ENCODE results near the gene WDR55.
"Not testable (repeated sequence)": the region's sequence is repeated elsewhere in the genome, so short reads cannot be mapped to it uniquely, and the experiment has no call there.

Gene WDR55

GRCh38 chr5:140658870-140659269 lies 5.8 kb upstream of the WDR55 start:
- no peaks in the 10 kb centered on the region for H3K27me3 ChIP-seq (ENCODE audit: control insufficient read depth in 1 of 2, insufficient read depth in 2 of 2, low read length in 2 of 2)
- peaks cover 4% of the 10 kb centered on the region for H3K4me1 ChIP-seq (ENCODE audit: control insufficient read depth, insufficient read depth, low read length)
- no peak overlapping the region for H3K27ac ChIP-seq (ENCODE audit: low read length)
- no peaks in the 10 kb centered on the region for H3K9me3 ChIP-seq (ENCODE audit: control insufficient read depth in 2 of 2, low read length in 2 of 2)
- H3K9ac ChIP-seq (ENCODE audit: low read length in 2 of 2): no peak overlapping the region
- H3K36me3 ChIP-seq (ENCODE audit: control insufficient read depth in 2 of 2, insufficient read depth in 2 of 2, low read length in 2 of 2): peaks cover 65 to 80% of the 10 kb centered on the region in 2 donors
- H3K4me3 ChIP-seq (ENCODE audit: low read length in 2 of 2): no peak overlapping the region

- H3K4me3 ChIP-seq (ENCODE audit: low read length in 2 of 2); H3K27me3 ChIP-seq (ENCODE audit: control insufficient read depth in 1 of 2, insufficient read depth in 2 of 2, low read length in 2 of 2); H3K9me3 ChIP-seq (ENCODE audit: control insufficient read depth in 2 of 2, low read length in 2 of 2); H3K27ac ChIP-seq (ENCODE audit: low read length); H3K9ac ChIP-seq (ENCODE audit: low read length in 2 of 2): not testable (repeated sequence)
- Histone ChIP-seq H3K4me1 (ENCODE audit: control insufficient read depth, insufficient read depth, low read length) (peaks cover 13% of the 10 kb centered on the region), H3K36me3 (ENCODE audit: control insufficient read depth in 2 of 2, insufficient read depth in 2 of 2, low read length in 2 of 2) (peaks cover 52 to 65% of the 10 kb centered on the region in 2 donors)
Measured at GRCh38 chr5:140660371-140660770, 4.3 kb upstream of the WDR55 start.

GRCh38 chr5:140664030-140664358 lies 710 bp upstream of the WDR55 start:
- Histone ChIP-seq H3K9ac (ENCODE audit: low read length in 2 of 2) (peak overlapping the region; percentile 91 to 95), H3K36me3 (ENCODE audit: control insufficient read depth in 2 of 2, insufficient read depth in 2 of 2, low read length in 2 of 2) (peaks cover 43 to 49% of the 10 kb centered on the region in 2 donors), H3K4me1 (ENCODE audit: control insufficient read depth, insufficient read depth, low read length) (peaks cover 20% of the 10 kb centered on the region), H3K9me3 (ENCODE audit: control insufficient read depth in 2 of 2, low read length in 2 of 2) (no peaks in the 10 kb centered on the region), H3K27ac (ENCODE audit: low read length) (peak overlapping the region; percentile 89), H3K4me3 (ENCODE audit: low read length in 2 of 2) (peak overlapping the region; percentile 95 to 99), H3K27me3 (ENCODE audit: control insufficient read depth in 1 of 2, insufficient read depth in 2 of 2, low read length in 2 of 2) (no peaks in the 10 kb centered on the region)

DNA sequence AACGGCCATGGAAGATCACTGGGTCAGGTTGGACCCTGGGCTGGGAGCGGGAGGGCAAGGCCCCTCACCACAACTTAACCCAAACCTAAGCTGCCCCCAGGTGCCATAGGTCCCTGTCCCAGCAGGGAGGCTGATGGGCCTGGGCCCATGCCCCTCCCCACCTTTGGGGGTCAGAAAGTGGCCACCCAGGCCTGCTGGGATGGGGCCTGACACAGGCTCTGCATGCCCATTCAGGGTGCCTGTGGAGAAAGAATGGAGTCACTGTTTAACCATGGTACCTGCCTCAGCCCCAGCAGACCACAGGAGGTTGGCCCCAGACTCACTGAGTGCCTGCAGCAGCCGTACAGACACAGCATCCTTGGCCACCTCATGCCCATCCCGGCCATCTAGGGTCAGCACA lies 6.3 kb downstream of the WDR55 start:
- H3K27me3 ChIP-seq (ENCODE audit: control insufficient read depth in 1 of 2, insufficient read depth in 2 of 2, low read length in 2 of 2); H3K4me1 ChIP-seq (ENCODE audit: control insufficient read depth, insufficient read depth, low read length); H3K4me3 ChIP-seq (ENCODE audit: low read length in 2 of 2); H3K27ac ChIP-seq (ENCODE audit: low read length); H3K9ac ChIP-seq (ENCODE audit: low read length in 2 of 2); H3K9me3 ChIP-seq (ENCODE audit: control insufficient read depth in 2 of 2, low read length in 2 of 2): not testable (repeated sequence)
- H3K36me3 ChIP-seq (ENCODE audit: control insufficient read depth in 2 of 2, insufficient read depth in 2 of 2, low read length in 2 of 2): peaks cover 30 to 36% of the 10 kb centered on the region in 2 donors

DNA sequence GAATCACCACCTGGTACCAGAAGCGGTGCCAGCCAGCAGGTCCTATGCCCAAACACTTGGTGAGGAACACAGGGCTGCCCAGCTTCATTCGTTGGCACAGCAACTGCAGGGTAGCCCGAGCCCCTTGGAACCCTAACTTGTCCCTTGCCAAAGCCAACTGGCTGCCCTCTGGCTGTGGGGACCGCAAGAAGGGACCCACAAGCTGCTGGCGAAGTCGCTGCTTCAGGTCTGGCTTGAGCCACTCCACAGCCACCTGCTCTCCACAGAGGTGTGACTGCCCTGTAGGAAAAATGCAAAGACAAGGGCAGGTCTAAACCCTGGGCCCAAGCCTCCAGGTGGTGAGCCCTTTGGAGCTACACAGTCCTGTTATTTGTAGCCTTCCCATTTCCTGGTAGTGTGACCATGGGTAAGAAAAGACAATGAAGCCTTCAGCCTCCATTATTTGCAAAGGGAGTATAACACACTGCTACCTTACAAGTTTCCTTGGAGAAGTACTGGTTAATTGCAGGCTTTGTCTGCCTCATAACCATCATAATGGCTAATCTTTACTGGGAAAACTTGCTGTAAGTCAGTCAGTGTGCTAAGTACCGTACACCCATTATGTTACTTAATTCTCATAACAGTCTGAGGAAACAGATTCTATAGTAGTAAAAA lies 6.9 kb downstream of the WDR55 start:
- Histone ChIP-seq H3K4me3 (ENCODE audit: low read length in 2 of 2) (no peak overlapping the region), H3K27me3 (ENCODE audit: control insufficient read depth in 1 of 2, insufficient read depth in 2 of 2, low read length in 2 of 2) (no peaks in the 10 kb centered on the region), H3K36me3 (ENCODE audit: control insufficient read depth in 2 of 2, insufficient read depth in 2 of 2, low read length in 2 of 2) (peaks cover 33 to 40% of the 10 kb centered on the region in 2 donors), H3K27ac (ENCODE audit: low read length) (no peak overlapping the region), H3K9me3 (ENCODE audit: control insufficient read depth in 2 of 2, low read length in 2 of 2) (no peaks in the 10 kb centered on the region), H3K9ac (ENCODE audit: low read length in 2 of 2) (no peak overlapping the region), H3K4me1 (ENCODE audit: control insufficient read depth, insufficient read depth, low read length) (no peaks in the 10 kb centered on the region)

DNA sequence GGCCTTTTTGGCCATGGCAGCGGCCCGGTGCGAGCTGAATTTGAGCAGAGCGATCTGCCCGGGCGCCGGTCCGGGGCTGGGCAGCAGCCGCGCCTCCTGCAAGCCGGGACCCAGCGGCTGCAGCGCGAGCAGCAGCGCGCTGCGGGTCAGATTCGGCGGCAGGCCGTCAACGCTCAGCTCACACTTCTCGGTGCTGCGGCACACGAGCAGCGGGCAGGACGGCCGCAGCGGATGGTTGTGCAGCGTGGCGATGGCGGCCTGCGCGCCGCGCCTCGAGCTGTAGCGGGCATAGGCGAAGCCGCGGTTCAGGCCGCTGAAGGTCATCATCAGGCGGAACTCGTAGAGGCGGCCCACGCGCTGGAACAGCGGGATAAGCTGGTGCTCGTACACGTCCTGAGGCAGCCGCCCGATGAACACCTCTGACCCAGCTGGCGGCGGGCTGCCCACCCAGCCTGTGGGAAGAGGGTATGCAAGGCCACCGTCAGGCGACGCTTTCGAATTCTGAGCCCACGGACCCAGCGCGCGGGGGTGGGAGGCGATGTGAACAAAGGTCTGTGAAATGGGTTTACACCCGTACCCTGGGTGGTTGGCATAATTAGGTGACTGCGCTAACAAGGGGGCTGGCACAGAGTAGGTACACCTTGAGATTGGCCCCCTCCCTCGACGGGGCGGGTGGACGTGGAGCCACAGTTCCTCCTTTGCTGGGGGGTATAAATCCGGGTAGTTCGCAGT lies 7.9 kb downstream of the WDR55 start:
- H3K27me3 ChIP-seq (ENCODE audit: control insufficient read depth in 1 of 2, insufficient read depth in 2 of 2, low read length in 2 of 2): no peaks in the 10 kb centered on the region
- peak overlapping the region in 1 of 2 donors; percentile 44 for H3K4me3 ChIP-seq (ENCODE audit: low read length in 2 of 2)
- peaks cover 44 to 47% of the 10 kb centered on the region in 2 donors for H3K36me3 ChIP-seq (ENCODE audit: control insufficient read depth in 2 of 2, insufficient read depth in 2 of 2, low read length in 2 of 2)
- no peak overlapping the region for H3K9ac ChIP-seq (ENCODE audit: low read length in 2 of 2)
- H3K4me1 ChIP-seq (ENCODE audit: control insufficient read depth, insufficient read depth, low read length): no peaks in the 10 kb centered on the region
- no peak overlapping the region for H3K27ac ChIP-seq (ENCODE audit: low read length)
- H3K9me3 ChIP-seq (ENCODE audit: control insufficient read depth in 2 of 2, low read length in 2 of 2): no peaks in the 10 kb centered on the region

DNA sequence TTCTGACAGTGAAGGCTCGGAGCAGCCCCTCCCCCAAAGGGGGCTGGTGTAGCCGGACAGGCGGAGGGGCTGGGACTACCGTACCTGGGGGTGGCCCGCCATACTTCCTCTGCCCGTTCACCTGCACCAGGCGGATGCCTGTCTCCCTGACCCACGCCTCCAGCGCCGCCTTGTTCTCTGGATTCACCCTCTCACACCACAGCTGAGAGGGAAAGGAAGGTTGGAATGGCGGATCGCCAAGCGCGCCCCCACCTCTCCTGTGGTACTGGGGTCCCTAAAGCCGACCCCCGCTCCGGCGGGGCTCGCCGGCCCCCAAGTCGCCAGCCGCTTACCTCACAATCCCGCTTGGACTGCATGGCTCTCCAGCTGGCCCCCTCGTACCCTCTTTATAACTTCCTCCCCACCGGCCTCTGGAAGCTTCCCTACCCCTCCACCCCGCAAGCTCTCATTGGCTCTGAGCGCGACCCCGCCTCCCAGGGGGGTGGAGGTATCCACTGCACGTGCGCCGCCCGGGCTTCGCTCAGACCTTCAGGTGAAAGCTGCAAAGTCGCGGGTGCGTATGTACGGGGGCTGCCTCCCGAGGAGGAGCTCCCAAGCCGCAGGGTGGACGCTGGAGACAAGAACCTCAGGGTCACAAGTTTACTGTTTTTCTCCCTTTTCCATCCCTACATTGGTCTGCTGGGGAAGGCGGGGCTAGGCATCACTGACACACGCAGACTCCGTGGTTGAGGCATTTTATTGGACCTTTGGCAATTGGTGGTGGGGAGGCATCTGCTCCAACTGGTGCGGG lies 8.7 kb downstream of the WDR55 start, which contains the start of gene DND1:
Gene DND1, minus strand, starts transcription at position 390 of the 790 bp plus-strand sequence. Its CDS starts 34 bp downstream, at position 356.
- Histone ChIP-seq H3K27me3 (ENCODE audit: control insufficient read depth in 1 of 2, insufficient read depth in 2 of 2, low read length in 2 of 2) (no peaks in the 10 kb centered on the region), H3K36me3 (ENCODE audit: control insufficient read depth in 2 of 2, insufficient read depth in 2 of 2, low read length in 2 of 2) (peaks cover 39 to 48% of the 10 kb centered on the region in 2 donors), H3K9ac (ENCODE audit: low read length in 2 of 2) (no peak within 1 kb of the TSS), H3K4me3 (ENCODE audit: low read length in 2 of 2) (peak within 1 kb of the TSS in 1 of 2 donors; percentile 44), H3K4me1 (ENCODE audit: control insufficient read depth, insufficient read depth, low read length) (no peaks in the 10 kb centered on the region), H3K27ac (ENCODE audit: low read length) (no peak within 1 kb of the TSS), H3K9me3 (ENCODE audit: control insufficient read depth in 2 of 2, low read length in 2 of 2) (no peaks in the 10 kb centered on the region)

GRCh38 chr5:140674211-140674610 lies 9.5 kb downstream of the WDR55 start:
- Histone ChIP-seq H3K36me3 (ENCODE audit: control insufficient read depth in 2 of 2, insufficient read depth in 2 of 2, low read length in 2 of 2) (peaks cover 31 to 44% of the 10 kb centered on the region in 2 donors), H3K4me1 (ENCODE audit: control insufficient read depth, insufficient read depth, low read length) (no peaks in the 10 kb centered on the region), H3K4me3 (ENCODE audit: low read length in 2 of 2) (no peak overlapping the region), H3K9ac (ENCODE audit: low read length in 2 of 2) (no peak overlapping the region), H3K9me3 (ENCODE audit: control insufficient read depth in 2 of 2, low read length in 2 of 2) (no peaks in the 10 kb centered on the region), H3K27ac (ENCODE audit: low read length) (no peak overlapping the region), H3K27me3 (ENCODE audit: control insufficient read depth in 1 of 2, insufficient read depth in 2 of 2, low read length in 2 of 2) (no peaks in the 10 kb centered on the region)

DNA sequence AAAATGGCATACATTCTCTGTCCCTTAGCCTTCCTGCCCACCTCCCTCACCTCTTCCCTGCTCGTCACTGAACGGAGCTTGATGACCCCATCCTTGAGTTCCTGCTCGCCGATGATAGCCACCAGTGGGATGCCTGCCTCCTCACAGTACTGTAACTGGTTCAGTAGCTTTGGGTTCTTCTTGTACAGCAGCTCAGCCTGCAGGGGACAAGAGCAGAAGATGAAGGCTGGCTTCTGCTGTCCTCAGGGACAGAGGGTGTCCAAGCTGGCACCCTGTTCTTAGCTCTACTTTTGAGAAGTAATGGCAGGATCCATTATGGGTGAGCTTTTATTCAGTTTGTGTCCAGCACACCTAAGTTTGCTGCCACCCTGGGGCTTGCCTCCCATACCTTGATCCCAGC lies 9.9 kb downstream of the WDR55 start:
- Histone ChIP-seq H3K4me1 (ENCODE audit: control insufficient read depth, insufficient read depth, low read length) (no peaks in the 10 kb centered on the region), H3K9ac (ENCODE audit: low read length in 2 of 2) (no peak overlapping the region), H3K27me3 (ENCODE audit: control insufficient read depth in 1 of 2, insufficient read depth in 2 of 2, low read length in 2 of 2) (no peaks in the 10 kb centered on the region), H3K27ac (ENCODE audit: low read length) (no peak overlapping the region), H3K9me3 (ENCODE audit: control insufficient read depth in 2 of 2, low read length in 2 of 2) (no peaks in the 10 kb centered on the region), H3K36me3 (ENCODE audit: control insufficient read depth in 2 of 2, insufficient read depth in 2 of 2, low read length in 2 of 2) (peaks cover 32 to 44% of the 10 kb centered on the region in 2 donors), H3K4me3 (ENCODE audit: low read length in 2 of 2) (no peak overlapping the region)

DNA sequence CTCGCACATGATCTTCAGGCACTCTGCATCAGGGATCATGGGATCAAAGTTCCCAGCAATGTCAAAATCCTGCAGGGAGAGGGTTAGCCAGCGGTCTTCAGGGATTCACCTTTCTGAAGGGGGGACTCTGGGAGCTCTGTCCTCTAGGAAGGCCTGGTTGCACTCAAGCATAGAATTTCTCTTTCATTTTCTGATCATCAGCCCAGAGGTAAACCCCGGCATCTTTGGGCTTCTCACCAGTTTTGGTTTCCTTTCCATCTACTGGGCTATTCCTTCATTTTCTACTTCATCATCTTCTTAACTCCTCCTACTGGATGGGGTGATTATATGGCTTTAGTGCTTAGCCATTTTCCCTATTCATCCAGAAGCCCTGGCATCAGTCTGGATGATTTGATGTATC lies 13.2 kb downstream of the WDR55 start:
- Histone ChIP-seq H3K9me3 (ENCODE audit: control insufficient read depth in 2 of 2, low read length in 2 of 2) (no peaks in the 10 kb centered on the region), H3K27me3 (ENCODE audit: control insufficient read depth in 1 of 2, insufficient read depth in 2 of 2, low read length in 2 of 2) (no peaks in the 10 kb centered on the region), H3K36me3 (ENCODE audit: control insufficient read depth in 2 of 2, insufficient read depth in 2 of 2, low read length in 2 of 2) (peaks cover 42 to 59% of the 10 kb centered on the region in 2 donors), H3K4me3 (ENCODE audit: low read length in 2 of 2) (no peak overlapping the region), H3K4me1 (ENCODE audit: control insufficient read depth, insufficient read depth, low read length) (no peaks in the 10 kb centered on the region), H3K27ac (ENCODE audit: low read length) (no peak overlapping the region), H3K9ac (ENCODE audit: low read length in 2 of 2) (no peak overlapping the region)
